Activated CD8-positive, alpha-beta memory T cell treated with anti-CD3 and anti-CD28 coated beads, Interleukin-2, amount 50 U/mL, for 24 hours (primary cell): Measurements from ENCODE around the gene UTS2.

Experiments used
- DNase-seq: peaks from one replicate; pipeline ENCODE4 v3.0.0-alpha.2; 2020; ENCODE audit errors: extremely low read depth

The UTS2 gene

DNA sequence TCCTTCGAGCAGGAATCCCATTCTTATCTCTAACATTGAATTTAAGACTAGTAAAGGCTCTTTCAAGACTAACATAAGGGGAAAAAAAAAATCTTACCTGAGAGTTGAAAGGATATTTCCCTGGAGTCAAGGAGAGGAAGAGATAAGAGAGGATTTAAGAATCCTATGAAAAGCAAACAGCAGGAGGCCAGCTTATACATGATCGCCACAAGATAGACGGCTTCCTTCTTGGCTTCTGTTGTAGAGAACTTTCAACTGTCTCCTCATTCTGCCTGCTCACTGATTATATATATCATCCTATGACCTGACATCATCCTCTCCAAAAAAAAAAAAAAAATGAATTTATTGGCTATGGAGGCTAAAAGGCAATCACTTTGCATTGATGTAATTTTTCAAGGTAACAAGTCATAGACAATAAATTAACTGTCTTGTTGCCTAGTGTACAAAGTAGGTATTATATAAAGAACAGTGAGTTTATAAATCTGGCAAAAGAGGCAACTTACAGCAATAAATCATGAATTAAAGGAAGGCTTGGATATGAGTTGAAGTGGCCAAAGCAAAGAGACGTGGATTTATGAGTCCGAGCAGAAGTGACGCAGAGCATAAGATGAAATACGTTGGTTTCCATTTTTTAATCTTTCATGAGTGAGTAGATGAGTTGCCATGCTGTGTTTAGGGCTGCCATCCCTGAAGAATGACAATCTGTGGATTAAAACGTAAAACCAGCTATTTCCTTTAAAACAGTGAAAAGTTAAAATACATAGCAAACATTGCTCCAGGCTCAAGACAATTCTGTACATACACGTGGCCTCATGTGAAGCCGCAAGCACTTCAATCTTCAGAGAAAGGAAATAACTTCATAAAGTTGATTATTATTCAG lies at the start of gene UTS2:
Gene UTS2 (minus strand): TSS at position 262 of the 880 bp plus-strand sequence. CDS start 62 bp downstream, at position 200.
- no peak for DNase-seq

GRCh38 chr1:7899741-7900140 lies 46.9 kb upstream of the UTS2 start:
- no peak for DNase-seq

GRCh38 chr1:7898962-7899361 lies 46.1 kb upstream of the UTS2 start:
- no peak for DNase-seq

- DNase-seq: no peak
Observed at GRCh38 chr1:7896994-7897393, 44.1 kb upstream of the UTS2 start.

GRCh38 chr1:7893529-7894180 lies 40.8 kb upstream of the UTS2 start:
- no peak for DNase-seq

- DNase-seq: no peak
Observed at GRCh38 chr1:7891804-7892203, 38.9 kb upstream of the UTS2 start.

DNA sequence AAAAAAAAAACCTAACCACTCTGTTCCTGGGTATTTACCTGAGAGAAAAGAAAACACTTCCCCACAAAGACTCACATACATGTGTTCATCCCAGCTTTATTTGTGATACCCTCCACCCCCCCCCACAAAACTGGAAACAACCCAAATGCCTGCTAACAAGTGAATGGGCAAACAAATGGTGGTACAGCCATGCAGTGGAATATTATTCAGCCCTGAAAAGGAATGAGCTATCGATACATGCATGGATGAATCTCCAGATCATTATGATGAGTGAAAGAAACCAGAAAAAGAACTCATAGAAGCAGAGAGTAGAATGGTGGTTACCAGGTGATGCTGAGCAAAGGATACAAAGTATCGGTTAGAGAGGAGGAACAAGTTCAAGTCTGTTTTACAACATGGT lies 38.0 kb upstream of the UTS2 start:
- DNase-seq: no peak

- no peak for DNase-seq
Observed at GRCh38 chr1:7888248-7889081, 35.6 kb upstream of the UTS2 start.

DNA sequence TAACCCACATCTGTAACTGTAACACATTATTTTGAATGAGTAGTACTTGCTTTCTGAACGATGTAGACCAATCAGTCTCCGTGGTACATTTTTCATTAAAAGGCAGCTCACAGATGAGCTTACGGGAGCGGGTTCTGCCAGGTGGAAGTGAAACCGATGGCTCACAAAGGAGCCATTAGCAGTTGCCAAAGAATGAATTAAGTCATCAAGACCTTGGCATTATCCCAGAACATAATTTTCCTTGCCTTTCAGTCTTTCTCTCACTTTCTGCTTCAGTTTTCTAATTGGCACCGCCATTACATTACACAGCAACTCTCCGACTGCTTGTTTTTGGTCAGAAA lies 33.5 kb upstream of the UTS2 start:
- no peak for DNase-seq

GRCh38 chr1:7885513-7886404 lies 32.9 kb upstream of the UTS2 start:
- DNase-seq: no peak

DNA sequence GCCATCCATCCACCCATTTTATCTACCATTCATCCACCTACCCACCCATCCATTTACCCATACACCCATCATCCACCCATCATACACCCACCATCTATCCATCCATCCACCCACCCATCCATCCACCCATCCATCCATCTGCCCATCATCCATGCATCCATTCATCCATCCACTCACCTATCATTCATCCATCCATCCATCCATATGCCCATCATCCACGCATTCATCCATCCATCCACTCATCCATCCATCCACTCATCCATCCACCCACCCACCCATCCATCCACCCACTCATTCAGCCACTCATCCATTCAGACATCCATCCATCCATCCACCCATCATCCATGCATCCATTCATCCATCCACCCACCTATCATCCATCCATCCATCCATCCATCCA lies 31.9 kb upstream of the UTS2 start:
- DNase-seq: no peak

GRCh38 chr1:7879228-7879627 lies 26.4 kb upstream of the UTS2 start:
- no peak for DNase-seq

- DNase-seq: no peak
Observed at GRCh38 chr1:7878027-7878426, 25.2 kb upstream of the UTS2 start.

- no peak for DNase-seq
Observed at GRCh38 chr1:7873801-7874795, 21.2 kb upstream of the UTS2 start.

GRCh38 chr1:7871136-7871535 lies 18.3 kb upstream of the UTS2 start:
- DNase-seq: no peak

- no peak for DNase-seq
Observed at GRCh38 chr1:7869136-7869920, 16.5 kb upstream of the UTS2 start.

GRCh38 chr1:7868070-7868780 lies 15.4 kb upstream of the UTS2 start:
- no peak for DNase-seq

- no peak for DNase-seq
Observed at GRCh38 chr1:7865978-7866377, 13.1 kb upstream of the UTS2 start.
